A673 (cell line): ENCODE results near the gene GRAPL. TPM values are rescaled to one million over a fixed set of nuclear protein-coding genes. Genes with fewer than 3 reads are reported as not detected.
"Not testable (repeated sequence)": the region's sequence is repeated elsewhere in the genome, so short reads cannot be mapped to it uniquely, and the experiment has no call there.

Experiments used
- BruUV-seq: library from RNA; stranded (reverse); fragments of 400-500 nt; replicated peaks from 2 replicates; lab custom pipeline; 2021; lab: Mats Ljungman, UMichigan
- CTCF ChIA-PET: fragments of 300-600 bp; sonication (Branson Sonifier 250); formaldehyde crosslinking; loops from one replicate; lab custom pipeline; 2022; ENCODE audit warnings: antibody characterized with exemption; lab: Charles Lee
- POLR2A ChIA-PET: fragments of 300-600 bp; sonication (Branson Sonifier 250); formaldehyde crosslinking; loops from one replicate; lab custom pipeline; 2022; ENCODE audit warnings: antibody characterized with exemption; ENCODE audit not compliant: low non-redundant PET; lab: Charles Lee
- DNase-seq: peaks from one replicate; pipeline ENCODE4 v3.0.0-alpha.2; 2015; ENCODE audit warnings: low spot score
- H3K27ac ChIP-seq: fragments of 200-600 bp; sonication (generic); 2 replicates; pipeline ENCODE4 v1.5.1; 2016; ENCODE audit warnings: mixed run types, low read depth, mild to moderate bottlenecking, mixed read lengths, antibody characterized with exemption, low read length; ENCODE audit not compliant: poor library complexity, severe bottlenecking
- H3K27me3 ChIP-seq: fragments of 200-600 bp; sonication (generic); replicated peaks from 2 replicates; pipeline ENCODE4 v1.6.1; 2017; ENCODE audit warnings: mixed run types, low read depth, mild to moderate bottlenecking, mixed read lengths, antibody characterized with exemption, low read length; ENCODE audit not compliant: insufficient read depth, poor library complexity
- H3K36me3 ChIP-seq: fragments of 200-600 bp; sonication (generic); 2 replicates; pipeline ENCODE4 v1.6.1; 2016; ENCODE audit warnings: mixed run types, mild to moderate bottlenecking, mixed read lengths, antibody characterized with exemption, low read length; ENCODE audit not compliant: insufficient read depth, poor library complexity, severe bottlenecking
- H3K4me1 ChIP-seq: fragments of 200-600 bp; sonication (generic); 2 replicates; pipeline ENCODE4 v1.6.1; 2017; ENCODE audit warnings: mixed run types, mild to moderate bottlenecking, mixed read lengths, antibody characterized with exemption, low read length; ENCODE audit not compliant: insufficient read depth, poor library complexity, severe bottlenecking
- H3K4me3 ChIP-seq: fragments of 200-600 bp; sonication (generic); 2 replicates; pipeline ENCODE4 v1.5.1; 2016; ENCODE audit warnings: low read depth, mixed run types, mild to moderate bottlenecking, mixed read lengths, low read length; ENCODE audit not compliant: poor library complexity, severe bottlenecking
- H3K9me3 ChIP-seq: fragments of 200-600 bp; sonication (generic); 2 replicates; pipeline ENCODE4 v1.6.1; 2016; ENCODE audit warnings: mixed run types, low read depth, mild to moderate bottlenecking, mixed read lengths, antibody characterized with exemption, low read length; ENCODE audit not compliant: poor library complexity, severe bottlenecking
- intact Hi-C: fragments of 100-400 bp; cut with micrococcal nuclease; formaldehyde crosslinking; loops from one replicate; pipeline ENCODE4 v1.10.0; 2022; ENCODE audit not compliant: unreplicated experiment
- total RNA-seq: library from RNA; stranded (reverse); gene quantifications from 2 replicates; pipeline ENCODE4 v1.2.3, GENCODE V29; 2021

The GRAPL gene
- total RNA-seq, 1 experiment from 2014 or later: not detected

GRCh38 chr17:19158478-19158877, 31.1 kb downstream of the GRAPL start:
- H3K9me3 ChIP-seq, H3K36me3 ChIP-seq, H3K27ac ChIP-seq, H3K4me3 ChIP-seq, intact Hi-C loops, H3K27me3 ChIP-seq, CTCF ChIA-PET, DNase-seq, POLR2A ChIA-PET, BruUV-seq, H3K4me1 ChIP-seq: not testable (repeated sequence)

- intact Hi-C loops, BruUV-seq, H3K36me3 ChIP-seq, H3K27me3 ChIP-seq, H3K4me3 ChIP-seq, CTCF ChIA-PET, H3K4me1 ChIP-seq, H3K27ac ChIP-seq, POLR2A ChIA-PET, H3K9me3 ChIP-seq, DNase-seq: not testable (repeated sequence)
Observed at GRCh38 chr17:19158938-19159337, 31.5 kb downstream of the GRAPL start.

GRCh38 chr17:19161308-19162107, 34.1 kb downstream of the GRAPL start:
- H3K9me3 ChIP-seq, intact Hi-C loops, H3K27ac ChIP-seq, H3K27me3 ChIP-seq, CTCF ChIA-PET, BruUV-seq, H3K36me3 ChIP-seq, DNase-seq, H3K4me3 ChIP-seq, POLR2A ChIA-PET, H3K4me1 ChIP-seq: not testable (repeated sequence)

GRCh38 chr17:19162384-19163216, 35.2 kb downstream of the GRAPL start:
- H3K27me3 ChIP-seq, H3K27ac ChIP-seq, BruUV-seq, H3K4me1 ChIP-seq, intact Hi-C loops, H3K36me3 ChIP-seq, H3K4me3 ChIP-seq, CTCF ChIA-PET, POLR2A ChIA-PET, H3K9me3 ChIP-seq, DNase-seq: not testable (repeated sequence)

- H3K4me1 ChIP-seq, intact Hi-C loops, H3K4me3 ChIP-seq, H3K9me3 ChIP-seq, CTCF ChIA-PET, BruUV-seq, POLR2A ChIA-PET, H3K27me3 ChIP-seq, H3K36me3 ChIP-seq, DNase-seq, H3K27ac ChIP-seq: not testable (repeated sequence)
Observed at GRCh38 chr17:19174422-19174821, 47.0 kb downstream of the GRAPL start.

- H3K27me3 ChIP-seq, H3K27ac ChIP-seq, H3K9me3 ChIP-seq, intact Hi-C loops, H3K4me1 ChIP-seq, POLR2A ChIA-PET, H3K36me3 ChIP-seq, BruUV-seq, CTCF ChIA-PET, DNase-seq, H3K4me3 ChIP-seq: not testable (repeated sequence)
Observed at GRCh38 chr17:19175410-19175809, 48.0 kb downstream of the GRAPL start.

- H3K4me1 ChIP-seq, POLR2A ChIA-PET, H3K27ac ChIP-seq, H3K27me3 ChIP-seq, CTCF ChIA-PET, BruUV-seq, H3K4me3 ChIP-seq, H3K9me3 ChIP-seq, DNase-seq, H3K36me3 ChIP-seq, intact Hi-C loops: not testable (repeated sequence)
Observed at GRCh38 chr17:19181040-19181875, 53.9 kb downstream of the GRAPL start.
